ENCODE results near the gene TIMM17A. TPM values are rescaled to one million over a fixed set of nuclear protein-coding genes. Genes with fewer than 3 reads are reported as not detected.

Gene TIMM17A
- total RNA-seq, result 54.5 and 65.0 TPM in 2 replicates
- polyA plus RNA-seq, result 88.3 and 90.1 TPM in 2 replicates

GRCh38 chr1:201955009-201955728 lies at the start of gene TIMM17A:
TIMM17A (plus strand) TSS chr1:201955503; CDS start chr1:201955527, 24 bp downstream.
- 1% methylated on average over 38 of the region's 43 CpGs for WGBS (ENCODE audit: low lambda C conversion rate, missing lambda C conversion rate)
- DNase-seq (ENCODE audit: low spot score), result peak; percentile 98
- H3K4me2 ChIP-seq, result peak within 1 kb of the TSS; percentile 83

GRCh38 chr1:201906336-201906735 lies 49.0 kb upstream of the TIMM17A start:
- Histone ChIP-seq H3K79me2 (no peaks in the 10 kb centered on the region), H3K9me2 (replicated peaks; ENCODE audit: insufficient read depth) (no peaks in the 10 kb centered on the region), H3K36me3 (replicated peaks; ENCODE audit: insufficient read depth, low read depth) (no peaks in the 10 kb centered on the region), H3K27me3 (no peaks in the 10 kb centered on the region), H3K27ac (no peak overlapping the region), H3K4me3 (no peak overlapping the region), H4K20me1 (ENCODE audit: insufficient read depth, poor library complexity, severe bottlenecking) (no peaks in the 10 kb centered on the region), H3K4me2 (no peak overlapping the region), H3K4me1 (ENCODE audit: insufficient read depth) (peaks cover 19% of the 10 kb centered on the region), H2AFZ (no peak overlapping the region), H3K9me3 (ENCODE audit: low read depth) (no peaks in the 10 kb centered on the region)
- TF ChIP-seq EZH2 (IDR thresholded peaks at IDR 0.05; ENCODE audit: borderline replicate concordance) (no peak), CTCF (IDR thresholded peaks at IDR 0.05; ENCODE audit: poor library complexity) (no peak), EZH2phosphoT487 (IDR thresholded peaks at IDR 0.05; ENCODE audit: low read depth, severe bottlenecking, unreplicated experiment) (no peak)
- DNase-seq (ENCODE audit: low spot score), result no peak
- WGBS (ENCODE audit: low lambda C conversion rate, missing lambda C conversion rate), result 90% methylated on average over 3 of the region's 3 CpGs

More at GRCh38 chr1:201955009-201955728, at the start of gene TIMM17A:
- no peaks in the 10 kb centered on the region for H3K27me3 ChIP-seq
- H3K4me1 ChIP-seq (ENCODE audit: insufficient read depth), result peaks cover 5% of the 10 kb centered on the region
- H4K20me1 ChIP-seq (ENCODE audit: insufficient read depth, poor library complexity, severe bottlenecking), result peaks cover 3% of the 10 kb centered on the region
- no peaks in the 10 kb centered on the region for H3K36me3 ChIP-seq (replicated peaks; ENCODE audit: insufficient read depth, low read depth)
- TF ChIP-seq CTCF (IDR thresholded peaks at IDR 0.05; ENCODE audit: poor library complexity) (no peak), EZH2 (IDR thresholded peaks at IDR 0.05; ENCODE audit: borderline replicate concordance) (no peak), EZH2phosphoT487 (IDR thresholded peaks at IDR 0.05; ENCODE audit: low read depth, severe bottlenecking, unreplicated experiment) (no peak)
- no peaks in the 10 kb centered on the region for H3K9me3 ChIP-seq (ENCODE audit: low read depth)
- H3K9me2 ChIP-seq (replicated peaks; ENCODE audit: insufficient read depth), result no peaks in the 10 kb centered on the region
- peak within 1 kb of the TSS; percentile 91 for H3K27ac ChIP-seq
- peaks cover 39% of the 10 kb centered on the region for H3K79me2 ChIP-seq
- peak within 1 kb of the TSS; percentile 83 for H2AFZ ChIP-seq
- H3K4me3 ChIP-seq, result peak within 1 kb of the TSS; percentile 68

GRCh38 chr1:201907621-201908020 lies 47.7 kb upstream of the TIMM17A start:
- Histone ChIP-seq H3K4me2 (no peak overlapping the region), H3K9me3 (ENCODE audit: low read depth) (no peaks in the 10 kb centered on the region), H3K9me2 (replicated peaks; ENCODE audit: insufficient read depth) (no peaks in the 10 kb centered on the region), H3K4me3 (no peak overlapping the region), H3K27ac (no peak overlapping the region), H4K20me1 (ENCODE audit: insufficient read depth, poor library complexity, severe bottlenecking) (no peaks in the 10 kb centered on the region), H3K79me2 (no peaks in the 10 kb centered on the region), H3K27me3 (no peaks in the 10 kb centered on the region), H3K36me3 (replicated peaks; ENCODE audit: insufficient read depth, low read depth) (no peaks in the 10 kb centered on the region), H2AFZ (no peak overlapping the region), H3K4me1 (ENCODE audit: insufficient read depth) (peaks cover 19% of the 10 kb centered on the region)
- WGBS (ENCODE audit: low lambda C conversion rate, missing lambda C conversion rate), result 95% methylated on average over 6 of the region's 6 CpGs
- no peak for DNase-seq (ENCODE audit: low spot score)
- TF ChIP-seq EZH2 (IDR thresholded peaks at IDR 0.05; ENCODE audit: borderline replicate concordance), result no peak
- no peak for TF ChIP-seq EZH2phosphoT487 (IDR thresholded peaks at IDR 0.05; ENCODE audit: low read depth, severe bottlenecking, unreplicated experiment)
- no peak for TF ChIP-seq CTCF (IDR thresholded peaks at IDR 0.05; ENCODE audit: poor library complexity)

Data from hepatocyte (in vitro differentiated cells).